Measurements from ENCODE around the gene TMEM37. TPM values are rescaled to one million over a fixed set of nuclear protein-coding genes. Genes with fewer than 3 reads are reported as not detected.

TMEM37 gene
- total and polyA plus RNA-seq, 2 experiments from 2014 or later = 52.6 to 123 TPM

- WGBS (ENCODE audit: low lambda C conversion rate, missing lambda C conversion rate) = 95% methylated on average over 9 of the region's 9 CpGs
- H3K36me3 ChIP-seq (replicated peaks; ENCODE audit: insufficient read depth, low read depth) = no peaks in the 10 kb centered on the region
- H3K79me2 ChIP-seq = no peaks in the 10 kb centered on the region
- no peak overlapping the region for H3K4me2 ChIP-seq
- H3K9me3 ChIP-seq (ENCODE audit: low read depth) = no peaks in the 10 kb centered on the region
- no peaks in the 10 kb centered on the region for H3K9me2 ChIP-seq (replicated peaks; ENCODE audit: insufficient read depth)
- H3K4me3 ChIP-seq = no peak overlapping the region
- no peaks in the 10 kb centered on the region for H3K27me3 ChIP-seq
- no peak overlapping the region for H2AFZ ChIP-seq
- no peak for DNase-seq (ENCODE audit: low spot score)
- no peaks in the 10 kb centered on the region for H4K20me1 ChIP-seq (ENCODE audit: insufficient read depth, poor library complexity, severe bottlenecking)
- no peaks in the 10 kb centered on the region for H3K4me1 ChIP-seq (ENCODE audit: insufficient read depth)
- H3K27ac ChIP-seq = no peak overlapping the region
- TF ChIP-seq EZH2phosphoT487 (IDR thresholded peaks at IDR 0.05; ENCODE audit: low read depth, severe bottlenecking, unreplicated experiment) (no peak), CTCF (IDR thresholded peaks at IDR 0.05; ENCODE audit: poor library complexity) (no peak), EZH2 (IDR thresholded peaks at IDR 0.05; ENCODE audit: borderline replicate concordance) (no peak)
Measured at GRCh38 chr2:119463990-119464389, 32.3 kb downstream of the TMEM37 start.

GRCh38 chr2:119464981-119465380, 33.3 kb downstream of the TMEM37 start:
- no peak overlapping the region for H3K4me3 ChIP-seq
- no peak overlapping the region for H3K4me2 ChIP-seq
- WGBS (ENCODE audit: low lambda C conversion rate, missing lambda C conversion rate) = 95% methylated on average over 4 of the region's 4 CpGs
- DNase-seq (ENCODE audit: low spot score) = no peak
- H3K9me3 ChIP-seq (ENCODE audit: low read depth) = no peaks in the 10 kb centered on the region
- H2AFZ ChIP-seq = no peak overlapping the region
- no peaks in the 10 kb centered on the region for H3K9me2 ChIP-seq (replicated peaks; ENCODE audit: insufficient read depth)
- H4K20me1 ChIP-seq (ENCODE audit: insufficient read depth, poor library complexity, severe bottlenecking) = no peaks in the 10 kb centered on the region
- H3K79me2 ChIP-seq = no peaks in the 10 kb centered on the region
- no peaks in the 10 kb centered on the region for H3K36me3 ChIP-seq (replicated peaks; ENCODE audit: insufficient read depth, low read depth)
- H3K27ac ChIP-seq = no peak overlapping the region
- TF ChIP-seq EZH2 (IDR thresholded peaks at IDR 0.05; ENCODE audit: borderline replicate concordance) = no peak
- no peak for TF ChIP-seq EZH2phosphoT487 (IDR thresholded peaks at IDR 0.05; ENCODE audit: low read depth, severe bottlenecking, unreplicated experiment)
- no peak for TF ChIP-seq CTCF (IDR thresholded peaks at IDR 0.05; ENCODE audit: poor library complexity)
- H3K27me3 ChIP-seq = no peaks in the 10 kb centered on the region
- no peaks in the 10 kb centered on the region for H3K4me1 ChIP-seq (ENCODE audit: insufficient read depth)

GRCh38 chr2:119465687-119466086, 34.0 kb downstream of the TMEM37 start:
- H3K4me2 ChIP-seq = no peak overlapping the region
- no peaks in the 10 kb centered on the region for H3K4me1 ChIP-seq (ENCODE audit: insufficient read depth)
- no peak for DNase-seq (ENCODE audit: low spot score)
- H3K9me3 ChIP-seq (ENCODE audit: low read depth) = no peaks in the 10 kb centered on the region
- no peak overlapping the region for H2AFZ ChIP-seq
- H3K36me3 ChIP-seq (replicated peaks; ENCODE audit: insufficient read depth, low read depth) = no peaks in the 10 kb centered on the region
- no peaks in the 10 kb centered on the region for H3K79me2 ChIP-seq
- H3K27ac ChIP-seq = no peak overlapping the region
- H3K4me3 ChIP-seq = no peak overlapping the region
- H3K27me3 ChIP-seq = no peaks in the 10 kb centered on the region
- no peak for TF ChIP-seq CTCF (IDR thresholded peaks at IDR 0.05; ENCODE audit: poor library complexity)
- no peak for TF ChIP-seq EZH2 (IDR thresholded peaks at IDR 0.05; ENCODE audit: borderline replicate concordance)
- no peak for TF ChIP-seq EZH2phosphoT487 (IDR thresholded peaks at IDR 0.05; ENCODE audit: low read depth, severe bottlenecking, unreplicated experiment)
- WGBS (ENCODE audit: low lambda C conversion rate, missing lambda C conversion rate) = 96% methylated on average over 11 of the region's 11 CpGs
- H4K20me1 ChIP-seq (ENCODE audit: insufficient read depth, poor library complexity, severe bottlenecking) = no peaks in the 10 kb centered on the region
- H3K9me2 ChIP-seq (replicated peaks; ENCODE audit: insufficient read depth) = no peaks in the 10 kb centered on the region

GRCh38 chr2:119466373-119466772, 34.7 kb downstream of the TMEM37 start:
- 91% methylated on average over 4 of the region's 4 CpGs for WGBS (ENCODE audit: low lambda C conversion rate, missing lambda C conversion rate)
- H3K27me3 ChIP-seq = no peaks in the 10 kb centered on the region
- H3K4me3 ChIP-seq = no peak overlapping the region
- H3K4me2 ChIP-seq = no peak overlapping the region
- TF ChIP-seq CTCF (IDR thresholded peaks at IDR 0.05; ENCODE audit: poor library complexity) = no peak
- no peak for TF ChIP-seq EZH2 (IDR thresholded peaks at IDR 0.05; ENCODE audit: borderline replicate concordance)
- TF ChIP-seq EZH2phosphoT487 (IDR thresholded peaks at IDR 0.05; ENCODE audit: low read depth, severe bottlenecking, unreplicated experiment) = no peak
- H3K9me2 ChIP-seq (replicated peaks; ENCODE audit: insufficient read depth) = no peaks in the 10 kb centered on the region
- H4K20me1 ChIP-seq (ENCODE audit: insufficient read depth, poor library complexity, severe bottlenecking) = no peaks in the 10 kb centered on the region
- no peaks in the 10 kb centered on the region for H3K79me2 ChIP-seq
- DNase-seq (ENCODE audit: low spot score) = no peak
- H3K4me1 ChIP-seq (ENCODE audit: insufficient read depth) = no peaks in the 10 kb centered on the region
- no peaks in the 10 kb centered on the region for H3K9me3 ChIP-seq (ENCODE audit: low read depth)
- H3K36me3 ChIP-seq (replicated peaks; ENCODE audit: insufficient read depth, low read depth) = no peaks in the 10 kb centered on the region
- no peak overlapping the region for H3K27ac ChIP-seq
- no peak overlapping the region for H2AFZ ChIP-seq
